ENCODE measurements around the gene MCCC1.

The MCCC1 gene

GRCh38 chr3:182980204-182981037, 118.9 kb downstream of the MCCC1 start, which contains the start of gene DCUN1D1:
DCUN1D1 (minus strand) TSS chr3:182980538; CDS start chr3:182980489, 49 bp downstream.
- ATAC-seq (replicated peaks) = peak; percentile 91
- Mint-ChIP-seq H3K4me3 (peak within 1 kb of the TSS; percentile 87 to 93), H3K36me3 (ENCODE audit: insufficient read depth) (peaks cover 15% of the 10 kb centered on the region), H3K4me1 (ENCODE audit: low read depth in 2 of 2) (peaks cover 23 to 31% of the 10 kb centered on the region in 2 donors), H3K9me3 (no peaks in the 10 kb centered on the region), H3K27me3 (no peaks in the 10 kb centered on the region), H3K27ac (peak within 1 kb of the TSS; percentile 92 to 94)
- DNase-seq = peak; percentile 84 to 90 (median 87)

DNA sequence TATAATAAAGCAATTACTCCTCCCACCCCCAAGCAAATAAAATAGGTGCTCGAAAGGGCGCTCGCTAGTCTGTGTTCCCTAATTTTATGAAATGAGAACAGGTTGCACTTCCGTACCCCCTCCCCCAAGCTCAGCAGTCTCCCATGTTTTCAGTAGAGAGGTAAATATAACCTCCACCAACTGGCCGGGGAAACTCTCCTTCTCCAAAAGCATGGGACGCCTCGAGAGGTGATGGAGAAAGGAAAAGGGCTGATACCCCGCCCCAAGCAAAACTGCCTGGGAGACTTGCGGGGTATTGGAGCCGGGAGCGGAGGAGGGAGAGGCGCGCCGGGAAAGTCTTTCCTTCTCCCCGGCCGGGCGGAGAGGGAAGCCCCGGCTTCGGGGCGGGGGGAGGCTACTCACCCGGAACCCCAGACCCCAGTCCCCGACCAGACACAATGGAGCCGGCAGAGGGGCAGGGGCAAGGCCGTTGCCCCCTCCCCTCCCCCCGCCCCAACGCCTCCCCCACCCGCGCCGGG, 119.6 kb downstream of the MCCC1 start:
- Mint-ChIP-seq H3K27me3 (no peaks in the 10 kb centered on the region), H3K27ac (peak overlapping the region; percentile 92 to 94), H3K4me3 (peak overlapping the region; percentile 87 to 93), H3K36me3 (ENCODE audit: insufficient read depth) (peaks cover 15% of the 10 kb centered on the region), H3K9me3 (no peaks in the 10 kb centered on the region), H3K4me1 (ENCODE audit: low read depth in 2 of 2) (peaks cover 24 to 34% of the 10 kb centered on the region in 2 donors)
- ATAC-seq (replicated peaks) (peak; percentile 0), DNase-seq (peak in 1 of 3 experiments; percentile 5)

- ATAC-seq (replicated peaks) = no peak
- Mint-ChIP-seq H3K4me3 (peak overlapping the region; percentile 87 to 93), H3K36me3 (ENCODE audit: insufficient read depth) (peaks cover 15% of the 10 kb centered on the region), H3K4me1 (ENCODE audit: low read depth in 2 of 2) (peaks cover 24 to 34% of the 10 kb centered on the region in 2 donors), H3K27me3 (no peaks in the 10 kb centered on the region), H3K9me3 (no peaks in the 10 kb centered on the region), H3K27ac (peak overlapping the region; percentile 92 to 94)
- DNase-seq = no peak
Observed at GRCh38 chr3:182979103-182979673, 120.1 kb downstream of the MCCC1 start.

- ATAC-seq (replicated peaks) (no peak), DNase-seq (no peak)
- H3K36me3 Mint-ChIP-seq (ENCODE audit: insufficient read depth) = peaks cover 15% of the 10 kb centered on the region
- H3K4me3 Mint-ChIP-seq = peak overlapping the region; percentile 87 to 93
- no peaks in the 10 kb centered on the region for H3K27me3 Mint-ChIP-seq
- H3K4me1 Mint-ChIP-seq (ENCODE audit: low read depth in 2 of 2) = peaks cover 24 to 36% of the 10 kb centered on the region in 2 donors
- no peak overlapping the region for H3K27ac Mint-ChIP-seq
- no peaks in the 10 kb centered on the region for H3K9me3 Mint-ChIP-seq
Observed at GRCh38 chr3:182978387-182978786, 120.9 kb downstream of the MCCC1 start.

DNA sequence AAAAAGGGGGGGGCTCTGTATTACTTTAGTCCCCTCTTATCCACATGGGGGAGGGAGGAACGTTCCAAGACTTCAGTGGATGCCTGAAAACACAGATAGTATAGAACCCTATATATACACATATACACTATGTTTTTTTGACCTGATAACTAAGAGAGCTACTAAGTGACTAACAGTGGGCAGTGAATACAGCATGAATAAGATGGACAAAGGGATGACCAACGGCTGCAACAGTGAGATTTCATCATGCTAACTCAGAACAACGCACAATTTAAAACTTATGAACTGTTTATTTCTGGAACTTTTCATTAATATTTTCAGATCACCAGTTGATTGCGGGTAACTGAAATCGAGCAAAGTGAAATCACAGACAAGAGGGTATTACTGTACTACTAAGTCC, 126.2 kb downstream of the MCCC1 start:
- no peak overlapping the region for H3K4me3 Mint-ChIP-seq
- H3K9me3 Mint-ChIP-seq = no peaks in the 10 kb centered on the region
- H3K4me1 Mint-ChIP-seq (ENCODE audit: low read depth in 2 of 2) = peaks cover 21 to 52% of the 10 kb centered on the region in 2 donors
- DNase-seq = no peak
- ATAC-seq (replicated peaks) = no peak
- no peaks in the 10 kb centered on the region for H3K27me3 Mint-ChIP-seq
- H3K27ac Mint-ChIP-seq = no peak overlapping the region
- peaks cover 11% of the 10 kb centered on the region for H3K36me3 Mint-ChIP-seq (ENCODE audit: insufficient read depth)

DNA sequence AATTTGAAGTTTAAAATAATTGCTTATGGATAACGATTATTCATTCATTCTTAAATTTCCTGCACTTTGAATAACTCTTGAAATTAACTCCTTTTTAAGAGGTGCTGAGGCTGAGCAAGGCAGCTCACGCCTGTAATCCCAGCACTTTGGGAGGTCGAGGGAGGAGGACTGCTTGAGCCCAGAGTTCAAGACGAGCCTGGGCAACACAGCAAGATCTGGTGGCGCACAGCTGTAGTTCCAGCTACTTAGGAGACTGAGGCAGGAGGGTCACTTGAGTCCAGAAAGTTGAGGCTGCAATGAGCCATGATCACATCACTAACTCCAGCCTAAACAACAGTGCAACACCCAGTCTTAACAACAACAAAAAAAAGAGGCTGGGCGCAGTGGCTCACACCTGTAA, 126.9 kb downstream of the MCCC1 start:
- H3K27me3 Mint-ChIP-seq = no peaks in the 10 kb centered on the region
- peaks cover 11% of the 10 kb centered on the region for H3K36me3 Mint-ChIP-seq (ENCODE audit: insufficient read depth)
- H3K4me1 Mint-ChIP-seq (ENCODE audit: low read depth in 2 of 2) = peaks cover 25 to 56% of the 10 kb centered on the region in 2 donors
- no peaks in the 10 kb centered on the region for H3K9me3 Mint-ChIP-seq
- H3K4me3 Mint-ChIP-seq = no peak overlapping the region
- peak overlapping the region in 1 of 2 donors; percentile 41 for H3K27ac Mint-ChIP-seq
- DNase-seq (no peak), ATAC-seq (replicated peaks) (no peak)

DNA sequence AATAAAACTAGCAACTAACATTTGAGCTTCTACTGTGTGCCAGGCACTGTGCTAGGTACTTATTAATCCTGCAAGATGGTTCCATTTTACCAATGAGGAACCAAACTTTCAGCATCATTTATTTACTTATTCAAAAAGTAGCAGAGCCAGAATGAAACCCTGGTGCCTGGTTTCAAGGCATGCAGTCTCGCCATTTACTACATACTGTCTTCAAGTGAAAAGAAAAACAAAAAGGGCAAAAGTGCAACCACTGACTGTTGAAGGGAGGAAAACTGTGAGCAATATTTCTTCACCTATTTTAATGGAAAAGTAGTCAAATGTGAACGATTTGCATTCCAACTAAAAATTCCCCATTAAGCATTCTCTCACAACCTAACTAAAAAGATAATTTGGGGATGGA, 127.7 kb downstream of the MCCC1 start:
- Mint-ChIP-seq H3K27me3 (no peaks in the 10 kb centered on the region), H3K4me1 (ENCODE audit: low read depth in 2 of 2) (peaks cover 28 to 60% of the 10 kb centered on the region in 2 donors), H3K4me3 (no peak overlapping the region), H3K9me3 (no peaks in the 10 kb centered on the region), H3K36me3 (ENCODE audit: insufficient read depth) (peaks cover 11% of the 10 kb centered on the region), H3K27ac (no peak overlapping the region)
- no peak for ATAC-seq (replicated peaks)
- no peak for DNase-seq

GRCh38 chr3:182970811-182971418, 128.4 kb downstream of the MCCC1 start:
- H3K27ac Mint-ChIP-seq = peak overlapping the region in 1 of 2 donors; percentile 13
- DNase-seq (no peak), ATAC-seq (replicated peaks) (no peak)
- no peak overlapping the region for H3K4me3 Mint-ChIP-seq
- H3K27me3 Mint-ChIP-seq = no peaks in the 10 kb centered on the region
- peaks cover 11% of the 10 kb centered on the region for H3K36me3 Mint-ChIP-seq (ENCODE audit: insufficient read depth)
- H3K4me1 Mint-ChIP-seq (ENCODE audit: low read depth in 2 of 2) = peaks cover 29 to 61% of the 10 kb centered on the region in 2 donors
- no peaks in the 10 kb centered on the region for H3K9me3 Mint-ChIP-seq

GRCh38 chr3:182969853-182970252, 129.4 kb downstream of the MCCC1 start:
- H3K27ac Mint-ChIP-seq = no peak overlapping the region
- H3K4me3 Mint-ChIP-seq = no peak overlapping the region
- DNase-seq (no peak), ATAC-seq (replicated peaks) (no peak)
- no peaks in the 10 kb centered on the region for H3K9me3 Mint-ChIP-seq
- H3K27me3 Mint-ChIP-seq = no peaks in the 10 kb centered on the region
- peaks cover 11% of the 10 kb centered on the region for H3K36me3 Mint-ChIP-seq (ENCODE audit: insufficient read depth)
- peaks cover 27 to 60% of the 10 kb centered on the region in 2 donors for H3K4me1 Mint-ChIP-seq (ENCODE audit: low read depth in 2 of 2)

- H3K4me3 Mint-ChIP-seq = no peak overlapping the region
- H3K4me1 Mint-ChIP-seq (ENCODE audit: low read depth in 2 of 2) = peaks cover 29 to 60% of the 10 kb centered on the region in 2 donors
- H3K27me3 Mint-ChIP-seq = no peaks in the 10 kb centered on the region
- H3K36me3 Mint-ChIP-seq (ENCODE audit: insufficient read depth) = peaks cover 13% of the 10 kb centered on the region
- ATAC-seq (replicated peaks) = no peak
- H3K9me3 Mint-ChIP-seq = no peaks in the 10 kb centered on the region
- DNase-seq = no peak
- no peak overlapping the region for H3K27ac Mint-ChIP-seq
Observed at GRCh38 chr3:182969277-182969676, 130.0 kb downstream of the MCCC1 start.

GRCh38 chr3:182967218-182968204, 131.8 kb downstream of the MCCC1 start:
- peaks cover 11% of the 10 kb centered on the region for H3K36me3 Mint-ChIP-seq (ENCODE audit: insufficient read depth)

GRCh38 chr3:182965861-182966366, 133.4 kb downstream of the MCCC1 start:
- Mint-ChIP-seq H3K4me1 (ENCODE audit: low read depth in 2 of 2) (peaks cover 25 to 43% of the 10 kb centered on the region in 2 donors), H3K9me3 (no peaks in the 10 kb centered on the region), H3K27me3 (no peaks in the 10 kb centered on the region), H3K36me3 (ENCODE audit: insufficient read depth) (peaks cover 18% of the 10 kb centered on the region), H3K4me3 (peak overlapping the region in 1 of 2 donors; percentile 3), H3K27ac (peak overlapping the region; percentile 59 to 82)
- DNase-seq (no peak), ATAC-seq (replicated peaks) (no peak)

More at GRCh38 chr3:182967218-182968204, 131.8 kb downstream of the MCCC1 start:
- Mint-ChIP-seq H3K27me3 (no peaks in the 10 kb centered on the region), H3K9me3 (no peaks in the 10 kb centered on the region), H3K27ac (peak overlapping the region; percentile 13 to 62), H3K4me3 (peak overlapping the region; percentile 1 to 67), H3K4me1 (ENCODE audit: low read depth in 2 of 2) (peaks cover 29 to 51% of the 10 kb centered on the region in 2 donors)
- peak; percentile 90 for ATAC-seq (replicated peaks)
- DNase-seq = no peak
